A375 (cell line): ENCODE data around the gene NDUFA3. TPM values are rescaled to one million over a fixed set of nuclear protein-coding genes. Genes with fewer than 3 reads are reported as not detected.

ENCODE experiments used
- total RNA-seq: library from RNA; depleted of rRNA; stranded (reverse); fragments of >200 nt; shearing (Covaris generic); gene quantifications from 2 replicates; pipeline ENCODE4 v1.2.3, GENCODE V29; 2014; rRNA removed

The NDUFA3 gene
- total RNA-seq: 42.5 and 44.1 TPM in 2 replicates

DNA sequence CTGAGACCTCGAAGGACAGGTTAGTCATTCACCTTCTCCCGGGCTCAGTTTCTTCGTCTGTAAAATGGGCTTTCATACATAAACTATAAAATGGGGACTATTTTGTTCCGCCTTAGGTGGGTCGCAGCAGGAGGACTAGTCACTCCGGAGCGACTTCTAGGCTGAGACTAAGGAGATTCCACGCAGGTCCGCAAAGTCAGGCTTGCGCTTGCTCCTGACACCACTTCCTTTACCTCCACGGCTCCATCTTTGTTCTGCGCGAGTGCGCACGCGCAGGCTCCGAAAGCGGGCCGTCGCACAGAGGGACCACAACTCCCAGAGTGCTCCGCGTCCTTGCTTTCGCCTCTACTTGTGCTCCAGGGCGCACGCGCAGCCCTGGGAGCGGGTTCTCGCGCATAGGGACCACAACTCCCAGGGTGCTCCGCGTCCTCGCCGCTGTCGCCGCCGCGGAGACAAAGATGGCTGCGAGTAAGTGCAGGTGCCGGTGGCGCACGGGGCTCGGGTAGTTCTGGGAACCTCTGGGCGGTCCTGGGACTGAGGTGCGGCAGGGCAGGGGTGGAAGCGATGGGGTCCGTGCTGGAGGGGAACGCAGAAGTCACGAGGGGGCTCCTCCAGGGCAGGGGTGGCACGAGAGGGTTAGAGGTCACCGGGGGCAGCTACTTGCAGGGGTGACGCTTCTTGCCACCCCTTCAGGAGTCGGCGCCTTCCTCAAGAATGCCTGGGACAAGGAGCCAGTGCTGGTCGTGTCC, at the start of gene NDUFA3:
Gene NDUFA3 (plus strand): TSS at position 435 of the 749 bp plus-strand sequence. CDS start 24 bp downstream, at position 459.

GRCh38 chr19:54063350-54064116, 39.1 kb upstream of the NDUFA3 start, which contains the start of gene VSTM1:
TSS of gene VSTM1 (minus strand) at chr19:54063897. CDS start at chr19:54063777, 120 bp downstream.

DNA sequence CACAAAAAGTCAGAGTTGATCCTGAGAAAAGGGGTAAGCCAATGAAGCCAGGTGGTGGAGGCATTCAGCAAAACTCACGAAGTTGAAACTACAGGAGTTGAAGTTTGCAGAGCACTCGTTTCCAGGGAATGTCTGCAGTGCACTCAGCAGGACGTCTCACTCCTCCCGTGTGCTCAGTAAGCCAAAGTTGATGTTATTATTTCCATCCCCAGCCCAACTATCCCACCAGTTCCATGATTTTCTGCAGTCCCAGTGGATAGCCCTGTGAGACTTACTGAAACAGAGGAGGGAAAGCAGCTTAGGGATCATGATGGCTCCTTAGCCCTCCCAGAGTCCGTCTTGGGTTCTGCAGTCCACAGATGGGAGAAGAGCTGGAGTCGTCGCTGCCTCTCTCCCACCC, 21.6 kb upstream of the NDUFA3 start, which contains the start of gene TARM1:
Gene TARM1 (minus strand): TSS at position 334 of the 400 bp plus-strand sequence. CDS start 25 bp downstream, at position 309.

DNA sequence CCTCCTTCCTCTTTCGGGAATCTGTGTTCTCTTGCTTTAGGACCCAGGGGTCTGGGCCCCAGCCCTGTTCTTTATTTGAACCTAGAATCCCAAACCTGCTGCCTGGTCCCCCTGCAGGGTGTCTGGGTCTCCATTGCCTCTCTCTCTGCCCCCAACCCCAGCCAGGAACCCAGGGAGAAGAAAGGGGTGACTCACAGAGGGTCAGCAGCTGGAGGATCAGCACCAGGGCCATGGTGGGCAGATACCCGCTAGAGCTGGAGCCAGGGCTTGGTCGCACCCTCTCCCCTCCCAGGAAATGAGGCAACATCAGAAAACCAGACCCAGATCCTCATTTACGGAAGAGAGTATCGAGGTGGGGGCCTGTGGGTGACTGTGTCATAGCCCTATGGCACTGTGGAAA, 2.1 kb upstream of the NDUFA3 start, which contains the start of gene OSCAR:
Gene OSCAR (minus strand): TSS at position 243 of the 400 bp plus-strand sequence. CDS start 11 bp downstream, at position 232.

DNA sequence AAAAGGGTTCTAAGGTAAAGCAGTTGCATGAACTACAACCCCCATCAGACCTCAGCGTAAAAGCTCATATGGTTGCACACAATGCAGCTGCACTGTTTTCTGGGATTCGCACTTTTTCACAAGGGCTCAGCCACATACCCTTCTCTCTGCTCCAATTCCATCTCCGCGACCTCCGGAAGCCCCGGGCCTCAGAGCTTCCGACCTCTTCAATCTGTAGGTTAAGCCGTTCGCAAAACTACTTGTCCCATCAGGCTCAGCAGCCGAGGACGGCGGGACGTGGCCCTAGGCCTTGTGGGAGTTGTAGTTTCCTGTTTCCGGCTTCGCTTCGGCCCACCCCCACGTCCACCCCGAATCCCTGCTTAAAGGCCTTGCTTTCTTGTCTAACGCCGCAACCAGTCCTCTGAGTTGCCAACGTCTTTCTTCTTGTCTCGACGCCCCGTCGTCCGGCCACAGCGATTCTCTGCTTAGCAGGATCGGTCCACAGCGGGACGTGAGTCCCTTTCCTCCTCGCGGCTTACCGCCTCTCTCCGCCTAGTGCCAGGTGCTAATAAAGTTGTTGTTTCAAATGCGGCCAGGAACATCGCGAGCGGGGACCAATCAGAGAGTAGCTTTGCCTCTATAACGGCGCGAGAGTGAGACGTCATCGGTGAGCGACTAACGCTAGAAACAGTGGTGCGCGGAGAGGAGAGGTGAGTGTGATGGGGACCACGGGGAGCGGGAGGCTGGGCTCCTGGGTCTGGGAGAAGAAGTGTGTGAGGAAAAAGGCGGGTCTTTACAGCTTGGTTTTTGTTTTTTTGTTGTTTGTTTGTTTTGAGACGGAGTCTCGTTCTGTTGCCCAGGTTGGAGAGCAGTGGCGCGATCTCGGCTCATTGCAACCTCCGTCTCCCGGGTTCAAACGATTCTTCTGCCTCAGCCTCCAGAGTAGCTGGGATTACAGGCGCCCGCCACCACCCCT, 12.7 kb downstream of the NDUFA3 start, which contains the start of the genes PRPF31 and TFPT:
Gene PRPF31 (plus strand): TSS at position 646 of the 955 bp plus-strand sequence. CDS start 2,525 bp downstream, outside the sequence.
Gene TFPT (minus strand): TSS at position 549 of the 955 bp plus-strand sequence. CDS start 388 bp downstream, at position 161.

GRCh38 chr19:54137699-54138488, 35.2 kb downstream of the NDUFA3 start, which contains the start of gene CNOT3:
TSS of gene CNOT3 (plus strand) at chr19:54137762. CDS start at chr19:54142979, 5,217 bp downstream.

Other genes starting within 250 kb of the NDUFA3 start
- 20.6 and 31.3 TPM in 2 replicates for gene MYADM, start 235.0 kb upstream of the NDUFA3 start, total RNA-seq
- 0.03 TPM in 1 of 2 replicates, not detected in the other for gene PRKCG, start 220.7 kb upstream of the NDUFA3 start, total RNA-seq
- 0.11 TPM in 1 of 2 replicates, not detected in the other for gene CACNG7, start 193.6 kb upstream of the NDUFA3 start, total RNA-seq
- 2.3 and 2.6 TPM in 2 replicates for gene CACNG8, start 139.9 kb upstream of the NDUFA3 start, total RNA-seq
- 5.5 and 8.7 TPM in 2 replicates for gene CACNG6, start 111.2 kb upstream of the NDUFA3 start, total RNA-seq
- 0.45 and 1.0 TPM in 2 replicates for gene VSTM1, start 39.0 kb upstream of the NDUFA3 start, total RNA-seq
- 0.45 TPM in 1 of 2 replicates, not detected in the other for gene TARM1, start 21.5 kb upstream of the NDUFA3 start, total RNA-seq
- 8.3 and 11.7 TPM in 2 replicates for gene OSCAR, start 2.1 kb upstream of the NDUFA3 start, total RNA-seq
- gene TFPT, start 12.8 kb downstream of the NDUFA3 start, total RNA-seq: 61.6 and 74.8 TPM in 2 replicates
- 79.6 and 95.4 TPM in 2 replicates for gene PRPF31, start 12.9 kb downstream of the NDUFA3 start, total RNA-seq
- 26.0 and 31.0 TPM in 2 replicates for gene CNOT3, start 34.9 kb downstream of the NDUFA3 start, total RNA-seq
- 20.4 and 23.2 TPM in 2 replicates for gene LENG1, start 56.9 kb downstream of the NDUFA3 start, total RNA-seq
- 0.24 and 1.2 TPM in 2 replicates for gene TMC4, start 70.3 kb downstream of the NDUFA3 start, total RNA-seq
- gene MBOAT7, start 86.7 kb downstream of the NDUFA3 start, total RNA-seq: 49.6 and 86.6 TPM in 2 replicates
- 61.6 and 79.7 TPM in 2 replicates for gene TSEN34, start 88.5 kb downstream of the NDUFA3 start, total RNA-seq
- 5,386 and 5,547 TPM in 2 replicates for gene RPS9, start 98.0 kb downstream of the NDUFA3 start, total RNA-seq
- not detected in 2 replicates for gene LILRB3, start 120.2 kb downstream of the NDUFA3 start, total RNA-seq
- gene LILRA6, start 139.9 kb downstream of the NDUFA3 start, total RNA-seq: not detected in 2 replicates
- not detected in 2 replicates for gene LILRB5, start 154.4 kb downstream of the NDUFA3 start, total RNA-seq
- not detected in 2 replicates for gene LILRB2, start 178.3 kb downstream of the NDUFA3 start, total RNA-seq
- gene LILRA5, start 210.3 kb downstream of the NDUFA3 start, total RNA-seq: not detected in 2 replicates
- not detected in 2 replicates for gene LILRA4, start 236.3 kb downstream of the NDUFA3 start, total RNA-seq